Neural progenitor cell (in vitro differentiated cells): ENCODE results near the gene CENPN. TPM values are rescaled to one million over a fixed set of nuclear protein-coding genes. Genes with fewer than 3 reads are reported as not detected.

Source experiments
- DNase-seq: peaks from one replicate; pipeline ENCODE4 v3.0.0-alpha.2; 2016; ENCODE audit warnings: low spot score
- H2AFZ ChIP-seq: fragments of 200-600 bp; sonication (generic); replicated peaks from 2 replicates; pipeline ENCODE4 v1.6.1; 2016; ENCODE audit warnings: antibody characterized with exemption
- H3F3A ChIP-seq: fragments of 200-600 bp; sonication (generic); 2 replicates; pipeline ENCODE4 v1.6.1; 2016; ENCODE audit warnings: antibody characterized with exemption, low read depth
- H3K27ac ChIP-seq: fragments of 200-600 bp; sonication (generic); 2 replicates; pipeline ENCODE4 v1.5.1; 2016; ENCODE audit warnings: mild to moderate bottlenecking
- H3K27me3 ChIP-seq: fragments of 200-600 bp; sonication (generic); 2 replicates; pipeline ENCODE4 v1.6.1; 2016; ENCODE audit warnings: mild to moderate bottlenecking, moderate library complexity
- H3K36me3 ChIP-seq: fragments of 200-600 bp; sonication (generic); 2 replicates; pipeline ENCODE4 v1.5.1; 2016
- H3K4me1 ChIP-seq: fragments of 200-600 bp; sonication (generic); 2 replicates; pipeline ENCODE4 v1.6.1; 2016; ENCODE audit warnings: mixed run types
- H3K4me2 ChIP-seq: fragments of 200-600 bp; sonication (generic); 2 replicates; pipeline ENCODE4 v1.6.1; 2016
- H3K4me3 ChIP-seq: fragments of 200-600 bp; sonication (generic); 2 replicates; pipeline ENCODE4 v1.5.1; 2016
- H3K79me2 ChIP-seq: fragments of 200-600 bp; sonication (generic); 2 replicates; pipeline ENCODE4 v1.6.1; 2016; ENCODE audit warnings: low read depth
- H3K9ac ChIP-seq: fragments of 200-600 bp; sonication (generic); 2 replicates; pipeline ENCODE4 v1.6.1; 2016
- H3K9me3 ChIP-seq: fragments of 200-600 bp; sonication (generic); 2 replicates; pipeline ENCODE4 v1.5.1; 2016; ENCODE audit warnings: low read depth
- H4K20me1 ChIP-seq: fragments of 200-600 bp; sonication (generic); 2 replicates; pipeline ENCODE4 v1.6.1; 2016; ENCODE audit warnings: low read depth
- H3K27ac Mint-ChIP-seq: 3 replicates; pipeline ENCODE4 v1.8.0; 2021; ENCODE audit warnings: mixed read lengths
- H3K27me3 Mint-ChIP-seq: 2 replicates; pipeline ENCODE4 v1.8.0; 2022; ENCODE audit warnings: low read depth, mild to moderate bottlenecking, inconsistent platforms, moderate library complexity, mixed read lengths; ENCODE audit not compliant: insufficient read depth
- H3K36me3 Mint-ChIP-seq: 3 replicates; pipeline ENCODE4 v1.8.0; 2021; ENCODE audit warnings: mixed read lengths
- H3K4me1 Mint-ChIP-seq: 3 replicates; pipeline ENCODE4 v1.8.0; 2021; ENCODE audit warnings: mixed read lengths
- H3K4me3 Mint-ChIP-seq: 3 replicates; pipeline ENCODE4 v1.8.0; 2021; ENCODE audit warnings: mild to moderate bottlenecking, moderate library complexity, mixed read lengths
- H3K9me3 Mint-ChIP-seq: 3 replicates; pipeline ENCODE4 v1.8.0; 2020; ENCODE audit warnings: mixed read lengths
- CTCF ChIP-seq: fragments of 200-600 bp; sonication (generic); IDR thresholded peaks from 2 replicates; pipeline ENCODE4 v1.5.1; 2017; ENCODE audit warnings: antibody characterized with exemption, mild to moderate bottlenecking
- EZH2 ChIP-seq: fragments of 200-600 bp; sonication (generic); IDR thresholded peaks from 2 replicates; pipeline ENCODE4 v1.6.1; 2017; ENCODE audit warnings: antibody characterized with exemption, mild to moderate bottlenecking, moderate library complexity
- EZH2phosphoT487 ChIP-seq: fragments of 200-600 bp; sonication (generic); IDR thresholded peaks from 2 replicates; pipeline ENCODE4 v1.6.1; 2017; ENCODE audit warnings: antibody characterized with exemption
- small RNA-seq: library from RNA; depleted of rRNA; stranded (forward); fragments of <200 nt; gene quantifications from one replicate; pipeline ENCODE3, GENCODE V24; 2015
- total RNA-seq: library from RNA; depleted of rRNA; stranded (reverse); fragments of >200 nt; gene quantifications from 2 replicates; pipeline ENCODE4 v1.2.3, GENCODE V29; 2015; ENCODE audit warnings: low replicate concordance

Gene CENPN
- total RNA-seq, 1 donor from 2014 or later, result 111 TPM

- H3K9me3 Mint-ChIP-seq, result no peaks in the 10 kb centered on the region
- no peak overlapping the region for H3K27ac ChIP-seq
- no peak overlapping the region for H2AFZ ChIP-seq
- peaks cover 30% of the 10 kb centered on the region for H3F3A ChIP-seq
- no peaks in the 10 kb centered on the region for H4K20me1 ChIP-seq
- H3K36me3 Mint-ChIP-seq, result peaks cover 2% of the 10 kb centered on the region
- peaks cover 8% of the 10 kb centered on the region for H3K4me1 Mint-ChIP-seq
- no peaks in the 10 kb centered on the region for H3K36me3 ChIP-seq
- H3K27me3 Mint-ChIP-seq, result no peaks in the 10 kb centered on the region
- H3K9ac ChIP-seq, result no peak overlapping the region
- H3K79me2 ChIP-seq, result no peaks in the 10 kb centered on the region
- no peak overlapping the region for H3K4me2 ChIP-seq
- no peak for TF ChIP-seq CTCF
- TF ChIP-seq EZH2phosphoT487, result no peak
- no peak for TF ChIP-seq EZH2
- no peak overlapping the region for H3K27ac Mint-ChIP-seq
- H3K4me3 ChIP-seq, result no peak overlapping the region
- no peaks in the 10 kb centered on the region for H3K27me3 ChIP-seq
- DNase-seq, result no peak
- H3K4me1 ChIP-seq, result peaks cover 4% of the 10 kb centered on the region
- H3K4me3 Mint-ChIP-seq, result no peak overlapping the region
- H3K9me3 ChIP-seq, result no peaks in the 10 kb centered on the region
These were observed 74.0 kb downstream of the CENPN start for GRCh38 chr16:81081014-81081413.

Small RNA genes within 50 kb of the gene (small RNA-seq; reads per million reads assigned to genes)
- gene AC092718.3, result not detected

Other genes starting within 250 kb of the CENPN start
- gene CDYL2, start 202.6 kb upstream of the CENPN start, total RNA-seq, result 4.8 and 4.9 TPM in 2 replicates
- 70.5 and 138 TPM in 2 replicates for gene CMC2, start 329 bp upstream of the CENPN start, total RNA-seq
- 73.5 and 95.0 TPM in 2 replicates for gene ATMIN, start 28.6 kb downstream of the CENPN start, total RNA-seq
- 1.7 and 2.5 TPM in 2 replicates for gene C16orf46, start 70.0 kb downstream of the CENPN start, total RNA-seq
- gene GCSH, start 89.2 kb downstream of the CENPN start, total RNA-seq, result 126 and 235 TPM in 2 replicates
- gene BCO1, start 231.5 kb downstream of the CENPN start, total RNA-seq, result 3.5 and 4.2 TPM in 2 replicates